ENCODE data around the gene NAT16. TPM values are rescaled to one million over a fixed set of nuclear protein-coding genes. Genes with fewer than 3 reads are reported as not detected.
A peak's percentile ranks its signal among the peaks of the same experiment; 100 is the strongest.

The NAT16 gene
- not detected in 2 replicates for total RNA-seq (2014; rRNA removed; shearing (Covaris generic); ENCODE audit: low replicate concordance)

- no peak for DNase-seq (ENCODE audit: low read depth)
- in situ Hi-C loops (cut with HindIII; ENCODE audit: low pct_unique_long_range_greater_than_20kb, low sequenced_read_pairs) = no loop called here
These were observed at the start of gene NAT16 for GRCh38 chr7:101180130-101180755. NAT16 (minus strand) TSS chr7:101180293; CDS start chr7:101174807, 5,486 bp downstream.

- in situ Hi-C loops (cut with HindIII; ENCODE audit: low pct_unique_long_range_greater_than_20kb, low sequenced_read_pairs) = no loop called here
- DNase-seq (ENCODE audit: low read depth) = no peak
These were observed 46.6 kb upstream of the NAT16 start for GRCh38 chr7:101226721-101227120.

- DNase-seq (ENCODE audit: low read depth) = no peak
- in situ Hi-C loops (cut with HindIII; ENCODE audit: low pct_unique_long_range_greater_than_20kb, low sequenced_read_pairs) = no loop called here
These were observed 45.6 kb upstream of the NAT16 start for GRCh38 chr7:101225650-101226049.

- no peak for DNase-seq (ENCODE audit: low read depth)
- in situ Hi-C loops (cut with HindIII; ENCODE audit: low pct_unique_long_range_greater_than_20kb, low sequenced_read_pairs) = no loop called here
These were observed 43.4 kb upstream of the NAT16 start for GRCh38 chr7:101223528-101223927.

GRCh38 chr7:101222275-101222830 is 42.3 kb upstream of the NAT16 start:
- in situ Hi-C loops (cut with HindIII; ENCODE audit: low pct_unique_long_range_greater_than_20kb, low sequenced_read_pairs) = no loop called here
- DNase-seq (ENCODE audit: low read depth) = no peak

- in situ Hi-C loops (cut with HindIII; ENCODE audit: low pct_unique_long_range_greater_than_20kb, low sequenced_read_pairs) = no loop called here
- DNase-seq (ENCODE audit: low read depth) = no peak
These were observed 40.2 kb upstream of the NAT16 start for GRCh38 chr7:101220295-101220694.

- DNase-seq (ENCODE audit: low read depth) = no peak
- in situ Hi-C loops (cut with HindIII; ENCODE audit: low pct_unique_long_range_greater_than_20kb, low sequenced_read_pairs) = no loop called here
These were observed 38.4 kb upstream of the NAT16 start for GRCh38 chr7:101218236-101219125.

- in situ Hi-C loops (cut with HindIII; ENCODE audit: low pct_unique_long_range_greater_than_20kb, low sequenced_read_pairs) = no loop called here
These were observed 37.5 kb upstream of the NAT16 start, which contains the start of the genes PLOD3 and ZNHIT1 for GRCh38 chr7:101217388-101218235. PLOD3 (minus strand) TSS chr7:101217581; CDS start chr7:101217274, 307 bp downstream. ZNHIT1 (plus strand) TSS chr7:101218165; CDS start chr7:101218196, 31 bp downstream.

GRCh38 chr7:101216860-101217387 is 36.8 kb upstream of the NAT16 start:
- peak; percentile 12 for DNase-seq (ENCODE audit: low read depth)
- in situ Hi-C loops (cut with HindIII; ENCODE audit: low pct_unique_long_range_greater_than_20kb, low sequenced_read_pairs) = no loop called here

More at GRCh38 chr7:101217388-101218235, 37.5 kb upstream of the NAT16 start, which contains the start of the genes PLOD3 and ZNHIT1:
- DNase-seq (ENCODE audit: low read depth) = peak; percentile 92

GRCh38 chr7:101216001-101216859 is 36.1 kb upstream of the NAT16 start:
- no peak for DNase-seq (ENCODE audit: low read depth)
- in situ Hi-C loops (cut with HindIII; ENCODE audit: low pct_unique_long_range_greater_than_20kb, low sequenced_read_pairs) = no loop called here

- in situ Hi-C loops (cut with HindIII; ENCODE audit: low pct_unique_long_range_greater_than_20kb, low sequenced_read_pairs) = no loop called here
- no peak for DNase-seq (ENCODE audit: low read depth)
These were observed 31.9 kb upstream of the NAT16 start for GRCh38 chr7:101212014-101212413.

GRCh38 chr7:101211501-101211900 is 31.4 kb upstream of the NAT16 start:
- no peak for DNase-seq (ENCODE audit: low read depth)
- in situ Hi-C loops (cut with HindIII; ENCODE audit: low pct_unique_long_range_greater_than_20kb, low sequenced_read_pairs) = no loop called here

- DNase-seq (ENCODE audit: low read depth) = no peak
- in situ Hi-C loops (cut with HindIII; ENCODE audit: low pct_unique_long_range_greater_than_20kb, low sequenced_read_pairs) = no loop called here
These were observed 30.1 kb upstream of the NAT16 start for GRCh38 chr7:101210143-101210542.

- in situ Hi-C loops (cut with HindIII; ENCODE audit: low pct_unique_long_range_greater_than_20kb, low sequenced_read_pairs) = no loop called here
- no peak for DNase-seq (ENCODE audit: low read depth)
These were observed 28.7 kb upstream of the NAT16 start for GRCh38 chr7:101208794-101209193.

- no peak for DNase-seq (ENCODE audit: low read depth)
- in situ Hi-C loops (cut with HindIII; ENCODE audit: low pct_unique_long_range_greater_than_20kb, low sequenced_read_pairs) = no loop called here
These were observed 27.4 kb upstream of the NAT16 start for GRCh38 chr7:101207459-101207858.

- in situ Hi-C loops (cut with HindIII; ENCODE audit: low pct_unique_long_range_greater_than_20kb, low sequenced_read_pairs) = no loop called here
- no peak for DNase-seq (ENCODE audit: low read depth)
These were observed 26.6 kb upstream of the NAT16 start for GRCh38 chr7:101206665-101207042.

Measured in Caki2 (cell line).